ENCODE measurements around the gene TMEM272.

Gene TMEM272

DNA sequence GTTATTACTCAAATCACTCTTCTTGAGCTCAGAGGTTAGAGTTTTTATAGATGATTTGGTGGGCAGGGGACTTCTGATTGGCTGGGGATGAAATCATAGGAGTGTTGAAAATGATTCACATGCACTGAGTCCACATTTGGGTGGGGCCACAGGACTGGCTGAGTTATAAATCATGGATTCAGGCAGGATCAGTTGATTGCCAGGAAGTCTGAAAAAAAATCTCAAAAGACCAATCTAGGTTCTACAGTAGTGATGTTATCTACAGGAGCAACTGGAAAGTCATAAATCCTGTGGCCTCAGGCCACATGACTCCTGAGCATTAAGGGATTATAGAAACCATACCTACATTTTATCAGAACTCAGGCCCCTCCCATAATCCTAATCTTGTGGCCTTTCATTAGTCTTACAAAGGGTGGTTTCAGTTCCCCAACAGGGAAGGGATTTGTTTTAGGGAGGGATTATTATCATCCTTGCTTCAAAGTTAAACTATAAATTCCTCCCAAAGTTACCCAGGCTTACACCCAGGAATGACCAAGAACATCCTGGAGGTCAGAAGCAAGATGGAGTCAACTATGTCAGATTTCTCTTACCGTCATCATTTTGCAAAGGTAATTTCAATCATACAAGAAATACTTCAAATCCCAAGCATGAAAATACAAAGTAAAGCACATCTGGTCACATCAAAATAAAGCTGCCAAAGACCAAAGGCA is 11.2 kb upstream of the TMEM272 start:
- FAIRE-seq = no peak

DNA sequence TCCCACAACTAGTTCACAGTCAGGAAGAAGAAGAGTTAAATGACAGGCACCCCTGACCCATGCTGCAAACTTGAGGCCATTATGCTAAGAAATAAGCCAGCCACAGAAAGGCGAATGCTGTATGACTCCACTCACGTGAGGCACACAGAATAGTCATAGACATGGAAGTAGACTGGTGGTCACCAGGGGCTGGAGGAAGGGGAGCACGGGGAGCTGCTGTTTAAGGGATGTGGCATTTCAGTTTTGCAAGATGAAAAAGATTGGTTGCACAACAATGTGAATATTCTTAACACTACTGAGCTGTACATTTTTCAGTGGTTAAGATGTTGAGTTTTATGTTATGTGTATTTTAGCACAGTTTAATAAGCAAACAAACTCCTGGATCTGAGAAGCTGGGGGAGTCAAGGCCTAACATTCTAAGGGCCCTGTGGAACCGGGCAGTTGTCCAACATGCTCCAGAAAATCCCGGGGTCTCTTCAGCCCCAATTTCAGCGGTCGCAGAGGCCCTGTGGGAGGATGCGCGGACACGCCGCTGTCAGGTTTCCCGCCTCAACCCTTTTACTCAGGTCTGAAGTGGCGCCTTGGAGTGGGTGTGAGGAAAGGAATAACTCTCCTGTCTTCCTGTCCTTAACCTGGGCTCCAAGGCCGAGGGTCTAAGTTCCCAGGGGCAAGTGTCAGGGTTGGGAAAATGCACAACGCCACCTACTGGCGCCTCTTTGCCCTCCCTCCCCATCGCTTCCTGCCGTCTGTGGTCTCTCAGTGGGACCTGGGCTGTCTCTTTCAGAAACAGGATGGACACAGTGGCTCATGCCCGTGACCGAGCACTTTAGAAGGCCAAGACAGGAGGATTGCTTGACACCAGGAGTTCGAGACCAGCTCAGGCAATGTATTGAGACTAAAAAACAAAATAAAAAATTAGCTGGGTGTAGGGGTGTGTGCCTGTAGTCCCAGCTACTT is 4.4 kb upstream of the TMEM272 start:
- FAIRE-seq (no peak), DNase-seq (ENCODE audit: low spot score) (no peak)

More for the DNA sequence above, 11.2 kb upstream of the TMEM272 start:
- no peak for DNase-seq (ENCODE audit: low spot score)

DNA sequence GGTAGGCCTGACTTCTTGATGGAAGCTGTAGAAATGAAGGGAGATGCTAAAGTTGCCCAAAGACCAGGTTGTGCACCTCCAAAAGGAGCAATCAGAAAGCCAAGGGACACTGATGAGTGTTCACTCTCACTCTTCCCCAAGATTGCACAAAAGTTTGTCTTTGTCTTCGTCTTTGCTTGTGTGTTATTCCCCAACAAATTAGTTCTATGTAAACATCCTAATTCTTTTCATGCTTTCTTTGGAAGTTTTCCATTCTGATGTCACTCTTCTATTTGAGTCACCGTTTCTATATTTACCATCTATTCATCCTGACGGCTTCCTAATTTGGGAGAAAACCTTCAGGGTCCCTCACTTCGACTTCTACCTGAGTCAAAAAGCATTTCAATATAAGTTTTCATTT is 3.7 kb upstream of the TMEM272 start:
- DNase-seq (ENCODE audit: low spot score) (no peak), FAIRE-seq (no peak)

DNA sequence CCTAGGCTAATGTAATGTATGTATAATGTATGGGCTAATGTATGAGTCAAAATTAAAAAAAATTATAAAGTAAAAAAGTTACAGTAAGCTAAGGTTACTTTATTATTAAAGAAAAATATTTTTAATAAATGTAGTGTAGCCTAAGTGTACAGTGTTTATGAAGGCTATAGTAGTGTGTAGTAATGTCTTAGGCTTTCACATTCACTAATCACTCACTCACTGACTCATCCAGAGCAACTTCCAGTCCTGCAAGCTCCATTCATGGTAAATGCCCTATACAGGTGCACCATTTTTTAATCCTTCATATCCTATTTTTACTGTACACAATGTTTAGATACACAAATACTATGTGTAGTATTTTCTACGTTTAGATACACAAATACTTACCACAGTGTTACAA is 1.8 kb upstream of the TMEM272 start:
- FAIRE-seq (no peak), DNase-seq (ENCODE audit: low spot score) (no peak)

DNA sequence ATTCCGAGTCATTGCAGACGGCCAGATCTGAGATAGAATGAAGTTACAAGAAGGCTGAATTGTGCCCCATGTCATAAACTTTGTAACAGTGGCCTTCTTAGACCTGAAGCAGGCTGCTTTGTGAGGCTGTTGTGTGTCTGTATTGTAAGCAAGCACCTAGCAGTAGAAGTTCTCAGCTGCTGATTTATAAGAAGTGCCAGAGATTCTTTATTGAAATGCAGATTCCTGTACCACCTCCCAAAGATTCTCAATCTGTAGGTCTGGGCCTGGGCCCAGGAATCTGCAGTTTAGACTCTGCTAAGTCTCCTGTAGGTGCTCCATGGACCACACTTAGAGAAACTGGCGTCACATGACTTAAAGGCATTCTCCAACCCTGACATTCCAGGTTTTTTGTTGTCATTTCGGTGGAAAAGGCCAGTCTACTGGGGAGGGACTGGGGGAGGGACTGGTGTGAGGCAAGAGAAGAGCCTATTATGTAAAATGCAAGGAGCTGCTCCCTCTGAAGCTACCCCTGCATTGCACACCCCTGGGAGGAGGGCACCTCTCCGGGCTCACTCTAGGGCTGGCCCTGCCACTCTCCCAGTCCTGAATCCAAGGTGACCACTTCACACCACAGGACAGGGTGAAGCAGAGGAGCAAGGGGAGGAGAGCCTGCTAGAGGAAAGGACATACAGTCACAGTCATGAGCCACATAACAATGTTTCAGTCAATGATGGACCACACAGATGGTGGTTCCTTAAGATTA is 769 bp upstream of the TMEM272 start:
- no peak for DNase-seq (ENCODE audit: low spot score)
- FAIRE-seq = no peak

DNA sequence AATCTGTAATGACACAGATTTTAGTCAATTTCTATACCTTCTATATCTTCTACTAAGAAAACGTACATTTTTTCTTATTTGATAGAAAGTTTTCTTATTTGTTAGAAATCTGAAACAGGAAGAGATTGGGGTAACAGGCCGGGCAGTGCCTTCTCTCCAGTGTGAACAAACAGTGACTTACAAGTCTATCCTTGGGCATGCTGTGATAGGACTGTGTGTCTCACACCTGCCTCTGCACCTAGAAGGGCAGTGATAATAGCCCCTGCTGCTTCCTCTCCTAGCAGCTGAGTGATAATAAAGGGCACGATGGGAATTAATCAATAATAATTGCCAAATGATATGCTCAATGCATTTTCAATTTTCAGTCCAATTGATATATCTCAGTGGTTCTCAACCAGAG is 1.4 kb downstream of the TMEM272 start:
- FAIRE-seq (no peak), DNase-seq (ENCODE audit: low spot score) (no peak)

DNA sequence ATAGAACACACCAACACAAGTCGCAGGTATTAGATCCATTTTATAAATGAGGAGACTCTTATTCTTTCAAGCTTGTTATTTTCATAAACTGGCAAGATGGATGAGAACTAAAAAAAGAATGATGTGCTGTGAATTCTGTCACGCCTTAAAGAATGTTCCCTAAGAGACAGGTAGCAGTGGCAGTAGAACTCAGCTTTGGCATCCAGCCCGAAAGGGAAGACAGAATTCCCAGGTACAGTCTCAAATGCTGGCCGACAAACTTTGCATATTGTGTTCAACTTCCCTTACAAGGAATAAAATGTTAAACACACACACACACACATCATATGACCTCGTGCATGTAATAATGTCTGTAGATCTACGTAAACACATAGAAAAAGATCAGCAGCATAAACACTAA is 3.2 kb downstream of the TMEM272 start:
- no peak for FAIRE-seq

DNA sequence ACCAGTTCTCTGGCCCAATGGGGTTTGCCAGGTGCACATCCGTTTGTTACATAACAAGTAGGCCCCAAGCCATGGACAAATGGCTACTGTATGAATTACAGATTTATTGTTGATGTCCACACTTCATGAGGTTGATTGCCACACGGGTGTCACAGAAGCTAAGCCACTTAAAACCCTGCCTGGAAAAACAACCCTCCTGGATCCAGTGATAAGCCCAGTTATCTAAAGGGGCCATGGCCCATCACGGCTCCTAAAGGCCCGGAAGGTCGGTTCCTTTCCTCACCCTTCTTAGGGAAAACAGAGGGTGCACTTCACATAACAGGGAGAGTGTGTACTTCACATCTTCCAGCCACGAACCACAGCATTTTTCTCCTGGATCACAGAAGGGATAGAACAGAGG is 4.1 kb downstream of the TMEM272 start:
- DNase-seq (ENCODE audit: low spot score) (no peak), FAIRE-seq (no peak)

More for the DNA sequence above, 3.2 kb downstream of the TMEM272 start:
- no peak for DNase-seq (ENCODE audit: low spot score)

DNA sequence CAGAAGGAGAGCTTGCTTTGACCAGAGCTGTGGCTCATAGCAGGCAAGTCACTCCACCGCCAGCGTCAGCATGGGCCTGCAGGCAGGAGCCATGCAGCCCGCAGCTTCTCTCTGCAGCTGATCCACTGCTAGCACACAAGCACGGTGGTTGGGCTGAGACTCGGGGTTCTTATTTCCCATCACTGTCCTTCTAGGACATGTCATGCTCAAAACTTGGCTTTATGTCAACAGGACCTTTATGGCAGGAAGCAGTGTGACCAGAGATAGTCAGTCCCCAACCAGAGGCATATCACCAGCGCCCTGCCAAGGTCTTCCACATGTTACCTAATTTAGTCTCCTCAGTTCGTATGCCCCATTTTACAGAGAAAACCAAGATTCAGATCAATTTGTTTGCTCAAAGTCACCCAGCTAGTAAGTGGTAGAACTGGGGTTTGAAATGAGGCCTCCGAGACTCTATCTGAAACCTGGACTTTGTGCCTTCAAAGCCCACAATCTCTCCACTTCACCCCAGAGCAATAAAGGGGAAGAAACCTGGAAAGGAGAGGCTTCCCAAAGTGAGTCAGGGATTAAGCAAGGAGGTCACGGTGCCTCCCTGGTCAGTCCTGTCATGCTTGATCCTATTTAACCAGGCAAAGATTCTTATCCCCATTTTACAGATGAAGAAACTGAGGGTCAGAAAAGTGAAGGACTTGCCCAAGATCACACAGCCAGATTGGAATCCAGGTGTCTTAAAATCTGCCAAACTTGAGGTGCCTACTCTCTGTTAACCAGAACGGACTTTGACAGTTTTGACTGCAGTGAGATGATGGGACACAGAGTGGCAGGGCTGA is 5.1 kb downstream of the TMEM272 start:
- DNase-seq (ENCODE audit: low spot score) (no peak), FAIRE-seq (no peak)

DNA sequence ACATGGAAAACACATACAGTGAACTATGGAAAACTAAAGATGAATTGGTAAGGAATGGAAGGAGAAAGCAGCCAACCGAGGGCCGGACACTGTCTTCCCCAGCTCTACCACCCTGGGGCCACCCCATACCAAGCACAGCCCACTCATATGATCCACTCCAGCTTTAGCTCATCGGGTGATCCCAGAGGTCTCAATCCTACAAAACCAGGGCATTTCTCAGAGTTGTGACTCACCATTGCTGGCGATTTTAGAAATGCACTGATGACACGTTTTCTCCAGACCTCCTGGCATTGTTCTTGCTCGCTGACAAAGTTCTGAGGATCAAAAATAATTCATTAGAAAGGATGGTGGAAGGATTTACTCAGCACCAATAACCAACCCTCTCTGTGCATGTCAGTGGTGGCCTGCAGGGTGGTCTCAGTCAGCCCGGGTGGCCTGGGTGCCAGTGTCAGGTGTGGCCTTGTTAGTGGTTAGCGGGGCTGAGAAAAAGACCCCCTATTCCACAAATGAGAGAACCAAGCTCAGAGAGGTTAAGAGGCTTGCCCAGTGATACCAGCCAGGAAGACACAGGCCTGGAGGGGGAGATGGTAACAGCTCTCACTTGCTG is 6.6 kb downstream of the TMEM272 start:
- DNase-seq (ENCODE audit: low spot score) = no peak

DNA sequence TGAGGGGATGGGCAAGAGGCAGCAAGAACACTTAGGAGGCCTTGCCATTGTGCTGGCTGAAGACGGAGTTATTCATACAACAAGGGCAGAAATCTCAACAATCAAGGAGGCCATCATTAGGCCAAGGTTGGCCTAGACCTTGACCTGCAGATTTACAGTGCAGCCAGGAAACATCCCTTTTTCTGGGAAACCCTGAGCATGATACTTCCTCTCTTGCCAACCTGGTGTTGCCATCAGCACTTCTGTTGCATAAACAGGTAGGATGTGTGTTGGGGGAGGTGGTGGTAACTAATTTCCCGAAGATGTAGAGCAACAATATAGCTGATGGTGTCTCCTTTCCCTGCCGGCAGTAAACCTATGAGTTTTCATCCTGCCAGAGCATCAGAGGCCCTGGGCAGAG is 8.0 kb downstream of the TMEM272 start:
- FAIRE-seq = no peak
- no peak for DNase-seq (ENCODE audit: low spot score)

More for the DNA sequence above, 6.6 kb downstream of the TMEM272 start:
- FAIRE-seq = no peak

DNA sequence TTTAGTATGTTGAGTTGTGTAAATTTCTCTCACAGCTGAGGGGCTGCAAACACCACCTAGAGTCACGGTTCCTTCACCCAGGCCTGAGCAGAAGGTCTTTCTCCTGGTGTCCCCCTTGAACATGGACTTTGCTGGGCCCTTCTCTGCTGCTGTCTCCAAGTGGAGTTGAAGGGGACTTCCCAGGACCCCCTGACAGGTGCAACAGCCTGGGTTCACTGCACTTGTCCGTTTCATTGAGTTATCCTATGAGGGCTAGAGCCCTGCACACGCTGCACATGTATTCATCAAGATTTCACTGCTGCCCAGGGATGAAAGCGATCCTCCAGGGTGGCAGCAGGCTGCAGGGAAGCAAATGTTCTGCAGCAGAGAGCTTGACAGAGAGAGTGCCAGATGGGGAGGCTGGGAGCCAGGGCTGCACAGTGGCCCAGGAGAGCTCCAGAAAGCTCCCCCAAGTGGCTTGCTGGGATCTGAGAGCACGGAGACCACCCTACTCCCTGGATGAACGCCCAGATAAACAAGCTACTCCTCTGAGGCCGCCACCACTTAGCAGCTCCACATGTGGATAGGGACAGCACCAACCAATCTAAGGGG is 10.3 kb downstream of the TMEM272 start:
- FAIRE-seq = no peak
- no peak for DNase-seq (ENCODE audit: low spot score)

DNA sequence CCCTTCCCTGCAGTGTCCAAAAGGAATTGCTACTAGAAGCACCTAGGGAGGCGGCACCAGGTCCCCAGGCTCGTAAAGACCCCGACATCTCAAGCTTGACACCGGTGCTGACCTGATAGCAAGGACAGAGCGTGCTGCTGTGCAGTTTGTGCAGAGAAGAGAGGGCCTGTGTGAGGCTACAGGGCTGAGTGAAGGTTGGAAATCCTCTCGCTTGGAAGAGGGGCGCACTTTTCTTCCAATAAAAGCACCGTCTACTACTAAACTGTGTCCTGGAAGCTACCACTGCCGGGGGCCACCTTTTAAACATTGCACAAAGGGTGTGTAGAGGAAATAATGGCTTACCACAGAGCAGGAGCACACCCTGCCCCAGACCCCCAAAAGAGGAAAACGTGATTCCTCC is 11.0 kb downstream of the TMEM272 start:
- no peak for DNase-seq (ENCODE audit: low spot score)
- FAIRE-seq = no peak

DNA sequence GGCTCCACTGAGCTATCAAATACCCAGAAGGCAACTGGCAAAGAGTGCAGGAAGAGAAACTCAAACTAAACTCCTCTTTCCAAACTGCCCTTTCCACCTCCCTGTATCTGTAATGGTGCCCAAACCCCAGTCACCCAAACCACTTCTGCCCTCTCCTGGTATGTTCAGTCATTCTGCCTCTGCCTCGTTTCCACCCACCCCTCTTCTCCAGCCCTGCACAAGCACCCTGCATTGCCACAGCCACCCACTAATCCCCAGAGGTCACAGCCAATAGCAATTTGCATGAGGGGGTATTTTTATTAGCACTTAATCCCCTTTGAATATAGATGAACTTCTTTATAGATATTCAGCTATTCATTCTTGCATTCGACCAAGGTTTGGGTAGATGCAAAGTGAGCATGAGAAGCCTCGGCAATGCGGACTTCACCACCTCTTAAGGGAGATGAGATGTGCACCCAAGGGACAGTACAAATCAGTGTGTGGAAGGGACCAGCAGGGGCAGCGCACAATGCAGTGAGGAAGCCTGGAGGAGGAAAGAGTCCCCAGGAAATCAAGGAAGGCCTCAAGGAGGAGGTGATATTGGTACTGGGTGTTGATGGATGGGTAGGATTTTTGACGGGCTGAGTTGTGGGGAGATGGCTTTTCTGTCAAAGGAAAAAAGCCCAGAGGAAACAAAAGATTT is 12.4 kb downstream of the TMEM272 start:
- FAIRE-seq (no peak), DNase-seq (ENCODE audit: low spot score) (no peak)

DNA sequence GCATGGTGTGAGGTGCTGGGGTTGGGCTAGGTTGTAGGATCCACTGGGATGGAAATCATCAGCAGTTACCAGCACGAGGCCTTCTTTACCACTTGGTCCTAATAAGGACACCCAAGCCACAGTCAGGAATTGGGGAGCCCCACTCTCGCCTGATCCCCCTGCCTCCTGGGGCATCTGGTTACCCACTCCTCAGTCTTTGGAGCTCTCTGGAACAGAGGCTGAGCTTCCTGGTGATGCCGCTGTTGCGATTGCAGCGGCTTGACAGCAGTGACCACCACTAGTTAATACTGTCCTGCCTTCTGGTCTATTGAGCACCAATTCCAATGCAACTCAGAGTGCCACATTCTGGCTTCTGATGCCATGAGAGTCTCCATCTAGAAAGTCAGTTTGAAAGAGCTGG is 13.5 kb downstream of the TMEM272 start:
- DNase-seq (ENCODE audit: low spot score) = no peak
- no peak for FAIRE-seq

DNA sequence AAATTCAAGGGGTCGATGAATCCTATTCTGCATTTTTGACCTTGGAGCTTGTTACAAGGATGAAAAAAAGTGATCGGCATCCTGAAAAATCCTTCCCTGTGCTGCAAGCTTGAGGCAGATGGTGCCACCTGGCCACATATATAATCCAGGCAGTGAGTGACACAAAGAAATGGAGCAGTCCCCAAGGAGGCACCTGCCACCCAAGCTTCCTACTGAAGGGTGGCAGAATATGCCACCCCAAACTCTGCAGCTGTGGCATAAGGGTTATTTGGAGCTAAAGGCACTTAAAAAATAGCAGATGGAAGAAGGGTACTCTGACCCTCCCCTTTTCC is 15.4 kb downstream of the TMEM272 start:
- no peak for DNase-seq (ENCODE audit: low spot score)
- no peak for FAIRE-seq

DNA sequence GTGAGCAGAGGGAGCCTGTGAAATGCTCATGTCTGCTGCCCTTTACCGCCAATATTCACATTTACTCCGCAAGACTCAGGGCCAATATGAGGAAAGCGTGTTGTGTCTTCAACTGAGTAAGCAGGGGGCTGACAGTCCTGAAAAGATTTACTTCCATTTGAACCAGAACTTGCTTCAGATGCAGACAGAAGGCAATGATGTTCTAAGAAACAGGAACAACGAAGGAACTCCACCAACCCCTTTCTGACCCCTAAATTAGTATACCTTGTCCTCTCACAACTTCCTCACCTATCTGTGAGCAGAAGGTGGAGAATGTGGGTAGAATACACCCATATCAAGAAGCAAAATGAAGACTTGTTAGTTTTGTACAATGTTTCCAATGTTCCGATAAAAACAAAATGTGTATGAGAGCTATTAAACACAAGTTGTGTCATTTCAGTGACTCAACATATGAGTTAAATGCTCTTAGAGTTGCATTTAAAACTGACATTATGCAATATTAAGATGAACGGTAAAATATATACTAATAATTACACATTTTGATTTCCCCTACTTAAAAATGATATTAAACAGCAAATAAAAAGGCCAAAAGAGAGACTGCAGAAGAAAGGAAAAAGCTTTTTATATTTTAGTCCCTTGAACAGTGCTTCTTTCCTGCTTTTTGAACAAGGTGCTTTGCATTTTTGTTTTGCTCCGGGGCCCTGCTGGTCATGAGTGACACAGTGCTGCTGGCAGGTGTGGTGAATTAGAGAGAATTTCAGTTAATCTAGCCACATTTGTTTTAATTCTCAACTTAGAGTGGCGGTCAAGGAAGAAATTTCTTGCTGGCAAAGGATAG is 16.0 kb downstream of the TMEM272 start:
- FAIRE-seq (no peak), DNase-seq (ENCODE audit: low spot score) (no peak)

DNA sequence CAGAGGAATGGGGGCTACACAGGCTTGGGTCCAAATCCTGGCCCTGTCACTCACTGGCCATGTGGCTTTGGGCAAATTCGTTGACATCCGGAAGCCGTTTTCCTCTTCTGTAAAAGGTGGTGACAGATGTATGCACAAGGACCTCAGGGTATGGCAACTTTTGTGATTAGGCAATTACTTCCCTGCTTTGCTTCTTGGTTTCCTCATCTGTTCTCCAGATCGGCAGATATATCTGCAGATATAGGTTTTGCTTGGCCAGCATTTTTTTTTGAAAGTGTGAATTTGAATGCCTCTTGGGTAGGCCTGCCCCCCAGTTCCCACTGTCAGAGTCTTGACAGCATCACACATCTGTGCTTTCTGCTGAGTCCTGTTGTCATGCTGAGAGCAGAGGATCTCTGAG is 17.7 kb downstream of the TMEM272 start:
- no peak for FAIRE-seq
- DNase-seq (ENCODE audit: low spot score) = no peak

DNA sequence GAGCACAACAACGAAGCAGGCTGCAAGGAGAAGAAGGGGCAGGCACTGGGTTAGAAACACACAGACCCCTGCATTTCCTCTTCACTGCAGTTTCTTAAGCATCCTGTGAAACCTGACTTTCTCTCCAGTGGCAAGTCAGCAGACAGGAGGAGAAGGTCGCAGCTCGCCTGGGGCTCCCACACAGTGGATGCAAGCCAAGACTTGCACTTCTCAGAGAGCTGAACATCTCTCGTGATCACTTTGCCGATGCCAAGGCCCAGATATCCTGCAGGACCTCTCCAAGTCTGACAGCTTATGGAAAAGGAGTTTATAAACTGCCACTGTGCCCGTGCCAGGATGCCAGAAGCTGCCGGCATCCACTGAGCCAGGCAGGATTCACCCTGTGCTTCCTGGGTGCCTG is 18.4 kb downstream of the TMEM272 start:
- FAIRE-seq (no peak), DNase-seq (ENCODE audit: low spot score) (no peak)

Data from RCC 7860 (cell line).